WTC11 (cell line): ENCODE data around the gene CTNNA2. TPM values are rescaled to one million over a fixed set of nuclear protein-coding genes. Genes with fewer than 3 reads are reported as not detected.

Experiments used
- ATAC-seq: fragments of 200-7000 bp; cut with Tn5 transposase; 2 replicates; pipeline ENCODE4 v1.10.0; 2021; ENCODE audit warnings: mild to moderate bottlenecking, moderate library complexity
- CTCF ChIA-PET: fragments of 300-600 bp; sonication (Branson Sonifier 250); formaldehyde crosslinking; loops from one replicate; lab custom pipeline; 2021; ENCODE audit warnings: antibody characterized with exemption; lab: Charles Lee
- POLR2A ChIA-PET: fragments of 350-600 bp; sonication (Branson Sonifier 250); formaldehyde crosslinking; loops from one replicate; lab custom pipeline; 2021; ENCODE audit warnings: antibody characterized with exemption; lab: Charles Lee
- DNase-seq: peaks from one replicate; pipeline ENCODE4 v3.0.0; 2021; ENCODE audit warnings: low spot score
- H3K27ac Mint-ChIP-seq: 2 replicates; pipeline ENCODE4 v1.8.0; 2021; ENCODE audit warnings: mixed read lengths
- H3K27me3 Mint-ChIP-seq: 2 replicates; pipeline ENCODE4 v1.8.0; 2021; ENCODE audit warnings: low read depth, mild to moderate bottlenecking, moderate library complexity, mixed read lengths
- H3K36me3 Mint-ChIP-seq: 2 replicates; pipeline ENCODE4 v1.8.0; 2021; ENCODE audit warnings: mixed read lengths
- H3K4me1 Mint-ChIP-seq: 2 replicates; pipeline ENCODE4 v1.8.0; 2022; ENCODE audit warnings: mixed read lengths
- H3K4me3 Mint-ChIP-seq: 2 replicates; pipeline ENCODE4 v1.8.0; 2021; ENCODE audit warnings: mild to moderate bottlenecking, moderate library complexity, mixed read lengths
- H3K9me3 Mint-ChIP-seq: 2 replicates; pipeline ENCODE4 v1.8.0; 2021; ENCODE audit warnings: mixed read lengths
- ELF4 ChIP-seq: sonication (generic); formaldehyde crosslinking; IDR thresholded peaks from 2 replicates; pipeline ENCODE4 v1.8.1; 2022; ENCODE audit warnings: low read depth, mild to moderate bottlenecking, moderate library complexity, missing genetic modification reagents
- EMX1 ChIP-seq: fragments of 250-450 bp; sonication (Bioruptor Pico); IDR thresholded peaks from 2 replicates; pipeline ENCODE4 v1.8.0; 2021; ENCODE audit warnings: mild to moderate bottlenecking
- GRHL2 ChIP-seq: fragments of 250-450 bp; sonication (Bioruptor Pico); IDR thresholded peaks from 2 replicates; pipeline ENCODE4 v1.8.0; 2022; ENCODE audit warnings: mild to moderate bottlenecking, moderate library complexity; ENCODE audit not compliant: insufficient replicate concordance, severe bottlenecking
- HMGA2 ChIP-seq: fragments of 250-450 bp; sonication (Bioruptor Pico); IDR thresholded peaks from 2 replicates; pipeline ENCODE4 v1.4.0; 2021; ENCODE audit warnings: mild to moderate bottlenecking, moderate library complexity
- KAT7 ChIP-seq: sonication (generic); formaldehyde crosslinking; IDR thresholded peaks from 2 replicates; pipeline ENCODE4 v1.8.1; 2023; ENCODE audit warnings: missing genetic modification reagents, mild to moderate bottlenecking, borderline replicate concordance
- MYBL2 ChIP-seq: sonication (generic); formaldehyde crosslinking; IDR thresholded peaks from 2 replicates; pipeline ENCODE4 v1.8.1; 2023; ENCODE audit warnings: mild to moderate bottlenecking, moderate library complexity, missing genetic modification reagents
- NFYB ChIP-seq: sonication (generic); formaldehyde crosslinking; conservative IDR thresholded peaks from 2 replicates; pipeline ENCODE4 v1.8.0; 2022; ENCODE audit warnings: low read depth, missing genetic modification reagents
- TEAD4 ChIP-seq: sonication (generic); formaldehyde crosslinking; IDR thresholded peaks from 2 replicates; pipeline ENCODE4 v1.8.0; 2022; ENCODE audit warnings: mild to moderate bottlenecking, missing genetic modification reagents
- ZNF121 ChIP-seq: sonication (generic); formaldehyde crosslinking; IDR thresholded peaks from 2 replicates; pipeline ENCODE4 v1.8.0; 2023; ENCODE audit warnings: missing genetic modification reagents
- total RNA-seq: library from RNA; stranded (reverse); gene quantifications from 3 replicates; pipeline ENCODE4 v1.2.3, GENCODE V29; 2021
- TF ChIP-seq, protein P1 (sequence below): fragments of 250-450 bp; sonication (Bioruptor Pico); IDR thresholded peaks from 2 replicates; pipeline ENCODE4 v1.9.0; 2021; ENCODE audit warnings: mild to moderate bottlenecking
- TF ChIP-seq, protein P2 (sequence below): sonication (generic); formaldehyde crosslinking; IDR thresholded peaks from 2 replicates; pipeline ENCODE4 v1.8.1; 2023; ENCODE audit warnings: mild to moderate bottlenecking, missing genetic modification reagents, moderate library complexity
- TF ChIP-seq, protein P3 (sequence below): sonication (generic); formaldehyde crosslinking; IDR thresholded peaks from 2 replicates; pipeline ENCODE4 v1.8.1; 2023; ENCODE audit warnings: mild to moderate bottlenecking, missing genetic modification reagents, borderline replicate concordance
- TF ChIP-seq, protein P4 (sequence below): sonication (generic); formaldehyde crosslinking; IDR thresholded peaks from 2 replicates; pipeline ENCODE4 v1.8.1; 2022; ENCODE audit warnings: mild to moderate bottlenecking, missing genetic modification reagents, moderate library complexity, borderline replicate concordance
- TF ChIP-seq, protein P5 (sequence below): sonication (generic); formaldehyde crosslinking; IDR thresholded peaks from 2 replicates; pipeline ENCODE4 v1.8.1; 2022; ENCODE audit warnings: mild to moderate bottlenecking, moderate library complexity, missing genetic modification reagents
- TF ChIP-seq, protein P6 (sequence below): fragments of 250-450 bp; sonication (Bioruptor Pico); IDR thresholded peaks from 2 replicates; pipeline ENCODE4 v1.9.0; 2021; ENCODE audit warnings: mild to moderate bottlenecking
- TF ChIP-seq, protein P7 (sequence below): sonication (generic); formaldehyde crosslinking; IDR thresholded peaks from 2 replicates; pipeline ENCODE4 v1.8.1; 2023; ENCODE audit warnings: mild to moderate bottlenecking, missing genetic modification reagents

Gene CTNNA2
- total RNA-seq, 1 experiment from 2014 or later = 3.8 TPM

DNA sequence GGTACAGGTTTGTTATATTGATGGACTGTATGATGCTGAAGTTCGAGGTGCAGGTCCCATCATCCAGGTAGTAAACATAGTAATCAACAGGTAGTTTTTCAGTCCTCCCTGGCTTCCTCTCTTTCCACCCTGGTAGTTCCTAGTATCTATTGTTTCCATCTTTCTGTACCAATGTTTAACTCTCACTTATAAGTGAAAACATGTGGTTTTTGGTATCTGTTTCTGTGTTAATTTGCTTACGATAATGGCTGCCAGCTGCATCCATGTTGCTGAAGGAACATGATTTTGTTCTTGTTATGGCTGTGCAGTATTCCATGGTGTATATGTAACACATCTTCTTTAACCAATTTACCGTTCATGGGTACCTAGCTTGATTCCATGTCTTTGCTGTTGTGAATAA lies 861.3 kb downstream of the CTNNA2 start:
- Mint-ChIP-seq H3K4me3 (no peak overlapping the region), H3K4me1 (peaks cover 10% of the 10 kb centered on the region), H3K9me3 (no peaks in the 10 kb centered on the region), H3K27ac (no peak overlapping the region), H3K27me3 (peaks cover 48% of the 10 kb centered on the region), H3K36me3 (no peaks in the 10 kb centered on the region)
- no peak for ATAC-seq
- POLR2A ChIA-PET = no interaction called here
- TF ChIP-seq EMX1 (CRISPR knock-in tag) (no peak), ELF4 (CRISPR knock-in tag) (no peak), NFYB (CRISPR knock-in tag) (no peak), KAT7 (CRISPR knock-in tag) (no peak)
- TF ChIP-seq, protein P1, sequence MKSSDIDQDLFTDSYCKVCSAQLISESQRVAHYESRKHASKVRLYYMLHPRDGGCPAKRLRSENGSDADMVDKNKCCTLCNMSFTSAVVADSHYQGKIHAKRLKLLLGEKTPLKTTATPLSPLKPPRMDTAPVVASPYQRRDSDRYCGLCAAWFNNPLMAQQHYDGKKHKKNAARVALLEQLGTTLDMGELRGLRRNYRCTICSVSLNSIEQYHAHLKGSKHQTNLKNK = no peak
- TF ChIP-seq, protein P2, sequence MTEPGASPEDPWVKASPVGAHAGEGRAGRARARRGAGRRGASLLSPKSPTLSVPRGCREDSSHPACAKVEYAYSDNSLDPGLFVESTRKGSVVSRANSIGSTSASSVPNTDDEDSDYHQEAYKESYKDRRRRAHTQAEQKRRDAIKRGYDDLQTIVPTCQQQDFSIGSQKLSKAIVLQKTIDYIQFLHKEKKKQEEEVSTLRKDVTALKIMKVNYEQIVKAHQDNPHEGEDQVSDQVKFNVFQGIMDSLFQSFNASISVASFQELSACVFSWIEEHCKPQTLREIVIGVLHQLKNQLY = no peak
- TF ChIP-seq, protein P3, sequence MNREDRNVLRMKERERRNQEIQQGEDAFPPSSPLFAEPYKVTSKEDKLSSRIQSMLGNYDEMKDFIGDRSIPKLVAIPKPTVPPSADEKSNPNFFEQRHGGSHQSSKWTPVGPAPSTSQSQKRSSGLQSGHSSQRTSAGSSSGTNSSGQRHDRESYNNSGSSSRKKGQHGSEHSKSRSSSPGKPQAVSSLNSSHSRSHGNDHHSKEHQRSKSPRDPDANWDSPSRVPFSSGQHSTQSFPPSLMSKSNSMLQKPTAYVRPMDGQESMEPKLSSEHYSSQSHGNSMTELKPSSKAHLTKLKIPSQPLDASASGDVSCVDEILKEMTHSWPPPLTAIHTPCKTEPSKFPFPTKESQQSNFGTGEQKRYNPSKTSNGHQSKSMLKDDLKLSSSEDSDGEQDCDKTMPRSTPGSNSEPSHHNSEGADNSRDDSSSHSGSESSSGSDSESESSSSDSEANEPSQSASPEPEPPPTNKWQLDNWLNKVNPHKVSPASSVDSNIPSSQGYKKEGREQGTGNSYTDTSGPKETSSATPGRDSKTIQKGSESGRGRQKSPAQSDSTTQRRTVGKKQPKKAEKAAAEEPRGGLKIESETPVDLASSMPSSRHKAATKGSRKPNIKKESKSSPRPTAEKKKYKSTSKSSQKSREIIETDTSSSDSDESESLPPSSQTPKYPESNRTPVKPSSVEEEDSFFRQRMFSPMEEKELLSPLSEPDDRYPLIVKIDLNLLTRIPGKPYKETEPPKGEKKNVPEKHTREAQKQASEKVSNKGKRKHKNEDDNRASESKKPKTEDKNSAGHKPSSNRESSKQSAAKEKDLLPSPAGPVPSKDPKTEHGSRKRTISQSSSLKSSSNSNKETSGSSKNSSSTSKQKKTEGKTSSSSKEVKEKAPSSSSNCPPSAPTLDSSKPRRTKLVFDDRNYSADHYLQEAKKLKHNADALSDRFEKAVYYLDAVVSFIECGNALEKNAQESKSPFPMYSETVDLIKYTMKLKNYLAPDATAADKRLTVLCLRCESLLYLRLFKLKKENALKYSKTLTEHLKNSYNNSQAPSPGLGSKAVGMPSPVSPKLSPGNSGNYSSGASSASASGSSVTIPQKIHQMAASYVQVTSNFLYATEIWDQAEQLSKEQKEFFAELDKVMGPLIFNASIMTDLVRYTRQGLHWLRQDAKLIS (CRISPR knock-in tag) = no peak
- TF ChIP-seq, protein P4, sequence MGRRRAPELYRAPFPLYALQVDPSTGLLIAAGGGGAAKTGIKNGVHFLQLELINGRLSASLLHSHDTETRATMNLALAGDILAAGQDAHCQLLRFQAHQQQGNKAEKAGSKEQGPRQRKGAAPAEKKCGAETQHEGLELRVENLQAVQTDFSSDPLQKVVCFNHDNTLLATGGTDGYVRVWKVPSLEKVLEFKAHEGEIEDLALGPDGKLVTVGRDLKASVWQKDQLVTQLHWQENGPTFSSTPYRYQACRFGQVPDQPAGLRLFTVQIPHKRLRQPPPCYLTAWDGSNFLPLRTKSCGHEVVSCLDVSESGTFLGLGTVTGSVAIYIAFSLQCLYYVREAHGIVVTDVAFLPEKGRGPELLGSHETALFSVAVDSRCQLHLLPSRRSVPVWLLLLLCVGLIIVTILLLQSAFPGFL (CRISPR knock-in tag) = no peak
- TF ChIP-seq, protein P5, sequence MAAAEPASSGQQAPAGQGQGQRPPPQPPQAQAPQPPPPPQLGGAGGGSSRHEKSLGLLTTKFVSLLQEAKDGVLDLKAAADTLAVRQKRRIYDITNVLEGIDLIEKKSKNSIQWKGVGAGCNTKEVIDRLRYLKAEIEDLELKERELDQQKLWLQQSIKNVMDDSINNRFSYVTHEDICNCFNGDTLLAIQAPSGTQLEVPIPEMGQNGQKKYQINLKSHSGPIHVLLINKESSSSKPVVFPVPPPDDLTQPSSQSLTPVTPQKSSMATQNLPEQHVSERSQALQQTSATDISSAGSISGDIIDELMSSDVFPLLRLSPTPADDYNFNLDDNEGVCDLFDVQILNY (CRISPR knock-in tag) = no peak
- DNase-seq = no peak
- CTCF ChIA-PET = no interaction called here

DNA sequence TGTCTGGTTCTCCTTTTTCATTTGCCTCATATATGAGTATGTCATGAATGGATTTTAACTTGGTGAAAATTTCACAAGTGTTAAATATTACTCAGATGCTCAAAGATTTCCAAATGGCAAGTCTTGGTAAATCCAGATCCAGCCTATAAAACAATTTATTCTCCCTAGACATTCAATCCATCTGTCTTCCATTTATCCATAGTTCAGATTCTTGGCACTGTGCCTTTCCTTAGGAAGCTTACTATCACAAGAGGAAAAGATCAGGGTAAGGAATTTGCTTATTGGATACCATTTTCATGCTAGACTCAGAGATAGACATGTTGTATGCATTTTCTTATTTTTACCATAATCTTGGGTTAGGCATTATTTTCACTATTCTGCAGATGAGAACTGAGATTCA lies 864.2 kb downstream of the CTNNA2 start:
- Mint-ChIP-seq H3K27ac (no peak overlapping the region), H3K4me1 (peaks cover 10% of the 10 kb centered on the region), H3K27me3 (peaks cover 22% of the 10 kb centered on the region), H3K4me3 (no peak overlapping the region), H3K9me3 (no peaks in the 10 kb centered on the region), H3K36me3 (no peaks in the 10 kb centered on the region)
- TF ChIP-seq GRHL2 (CRISPR knock-in tag) (no peak), TEAD4 (CRISPR knock-in tag) (no peak), MYBL2 (no peak), ZNF121 (CRISPR knock-in tag) (no peak), HMGA2 (CRISPR knock-in tag) (no peak)
- TF ChIP-seq, protein P6, sequence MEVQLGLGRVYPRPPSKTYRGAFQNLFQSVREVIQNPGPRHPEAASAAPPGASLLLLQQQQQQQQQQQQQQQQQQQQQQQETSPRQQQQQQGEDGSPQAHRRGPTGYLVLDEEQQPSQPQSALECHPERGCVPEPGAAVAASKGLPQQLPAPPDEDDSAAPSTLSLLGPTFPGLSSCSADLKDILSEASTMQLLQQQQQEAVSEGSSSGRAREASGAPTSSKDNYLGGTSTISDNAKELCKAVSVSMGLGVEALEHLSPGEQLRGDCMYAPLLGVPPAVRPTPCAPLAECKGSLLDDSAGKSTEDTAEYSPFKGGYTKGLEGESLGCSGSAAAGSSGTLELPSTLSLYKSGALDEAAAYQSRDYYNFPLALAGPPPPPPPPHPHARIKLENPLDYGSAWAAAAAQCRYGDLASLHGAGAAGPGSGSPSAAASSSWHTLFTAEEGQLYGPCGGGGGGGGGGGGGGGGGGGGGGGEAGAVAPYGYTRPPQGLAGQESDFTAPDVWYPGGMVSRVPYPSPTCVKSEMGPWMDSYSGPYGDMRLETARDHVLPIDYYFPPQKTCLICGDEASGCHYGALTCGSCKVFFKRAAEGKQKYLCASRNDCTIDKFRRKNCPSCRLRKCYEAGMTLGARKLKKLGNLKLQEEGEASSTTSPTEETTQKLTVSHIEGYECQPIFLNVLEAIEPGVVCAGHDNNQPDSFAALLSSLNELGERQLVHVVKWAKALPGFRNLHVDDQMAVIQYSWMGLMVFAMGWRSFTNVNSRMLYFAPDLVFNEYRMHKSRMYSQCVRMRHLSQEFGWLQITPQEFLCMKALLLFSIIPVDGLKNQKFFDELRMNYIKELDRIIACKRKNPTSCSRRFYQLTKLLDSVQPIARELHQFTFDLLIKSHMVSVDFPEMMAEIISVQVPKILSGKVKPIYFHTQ (CRISPR knock-in tag) = no peak
- TF ChIP-seq, protein P7, sequence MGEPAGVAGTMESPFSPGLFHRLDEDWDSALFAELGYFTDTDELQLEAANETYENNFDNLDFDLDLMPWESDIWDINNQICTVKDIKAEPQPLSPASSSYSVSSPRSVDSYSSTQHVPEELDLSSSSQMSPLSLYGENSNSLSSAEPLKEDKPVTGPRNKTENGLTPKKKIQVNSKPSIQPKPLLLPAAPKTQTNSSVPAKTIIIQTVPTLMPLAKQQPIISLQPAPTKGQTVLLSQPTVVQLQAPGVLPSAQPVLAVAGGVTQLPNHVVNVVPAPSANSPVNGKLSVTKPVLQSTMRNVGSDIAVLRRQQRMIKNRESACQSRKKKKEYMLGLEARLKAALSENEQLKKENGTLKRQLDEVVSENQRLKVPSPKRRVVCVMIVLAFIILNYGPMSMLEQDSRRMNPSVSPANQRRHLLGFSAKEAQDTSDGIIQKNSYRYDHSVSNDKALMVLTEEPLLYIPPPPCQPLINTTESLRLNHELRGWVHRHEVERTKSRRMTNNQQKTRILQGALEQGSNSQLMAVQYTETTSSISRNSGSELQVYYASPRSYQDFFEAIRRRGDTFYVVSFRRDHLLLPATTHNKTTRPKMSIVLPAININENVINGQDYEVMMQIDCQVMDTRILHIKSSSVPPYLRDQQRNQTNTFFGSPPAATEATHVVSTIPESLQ = no peak
- CTCF ChIA-PET = no interaction called here
- ATAC-seq (no peak), DNase-seq (no peak)
- POLR2A ChIA-PET = no interaction called here
